Measurements from ENCODE around the gene PRADC1. TPM values are rescaled to one million over a fixed set of nuclear protein-coding genes. Genes with fewer than 3 reads are reported as not detected.

The PRADC1 gene
- 11.4 and 34.2 TPM in 2 replicates for total RNA-seq (2011; cell fraction: chromatin; rRNA removed; ENCODE audit: low replicate concordance)
- total RNA-seq (2011; cell fraction: nucleolus; rRNA removed): 47.5 and 50.4 TPM in 2 replicates
- total RNA-seq (2011; cell fraction: nucleoplasm; rRNA removed): 38.3 and 45.1 TPM in 2 replicates
- total RNA-seq (2014; rRNA removed) (43.1 and 47.4 TPM in 2 replicates), total RNA-seq (2014; rRNA removed; fragmentation: Illumina TruSeq; extraction: Trizol) (26.1 and 32.9 TPM in 2 replicates), total RNA-seq (2015; rRNA removed; fragmentation: Illumina TruSeq; extraction: Trizol) (33.8 and 33.9 TPM in 2 replicates), total RNA-seq (2021) (36.3 and 41.2 TPM in 2 replicates), polyA plus RNA-seq (2011; rRNA removed) (23.3 and 34.2 TPM in 2 replicates), polyA plus RNA-seq (2014; fragmentation: Illumina TruSeq; extraction: Trizol) (36.1 and 38.5 TPM in 2 replicates), polyA plus RNA-seq (2014; fragmentation: Nextera tagmentation; extraction: Ambion mirVana) (10 to 100 TPM in 1 of 2 experiments, 1 to 10 TPM in 1; 7.3 to 10.7 TPM), polyA plus RNA-seq (2014; rRNA removed) (40.9 and 43.1 TPM in 2 replicates), polyA minus RNA-seq (2011; rRNA and poly(A)+ RNA removed) (9.2 and 20.3 TPM in 2 replicates), Bru-seq, nascent RNA (percentile 65 among the genes with signal in this experiment), BruChase-seq, experiment 1, labeled RNA remaining after a 2-hour chase (percentile 52 among the genes with signal in this experiment), BruChase-seq, experiment 2, labeled RNA remaining after a 6-hour chase (percentile 54 among the genes with signal in this experiment)
- polyA plus RNA-seq (2011; cell fraction: cytosol; rRNA removed): 27.5 and 84.8 TPM in 2 replicates
- polyA plus RNA-seq (2011; cell fraction: nucleus; rRNA removed): 13.6 and 23.0 TPM in 2 replicates
- 34.4 and 39.4 TPM in 2 replicates for polyA plus RNA-seq (2012)
- 9.3 and 18.8 TPM in 2 replicates for polyA minus RNA-seq (2011; cell fraction: cytosol; rRNA and poly(A)+ RNA removed)
- polyA minus RNA-seq (2011; cell fraction: nucleus; rRNA and poly(A)+ RNA removed): 6.7 and 7.3 TPM in 2 replicates
- long read RNA-seq, experiment 1, transcript PRADC1-201 (5 exons, 1,083 nt): major isoform, 67 of 124 reads
- long read RNA-seq, experiment 1, partial matches to known transcripts: 52 of 124 reads
- long read RNA-seq, experiment 1, other reads (novel, unspliced or antisense): 5 of 124 reads
- long read RNA-seq, experiment 2, transcript PRADC1-201 (5 exons, 1,083 nt): major isoform, 49 of 60 reads
- long read RNA-seq, experiment 2, partial matches to known transcripts: 6 of 60 reads
- long read RNA-seq, experiment 2, other reads (novel, unspliced or antisense): 5 of 60 reads
- long read RNA-seq, experiment 3, transcript PRADC1-201 (5 exons, 1,083 nt): major isoform, 36 of 42 reads
- long read RNA-seq, experiment 3, partial matches to known transcripts: 5 of 42 reads
- long read RNA-seq, experiment 3, other reads (novel, unspliced or antisense): 1 of 42 reads

- H3K36me3 ChIP-seq (ENCODE audit: control insufficient read depth, insufficient read depth, low read length): peaks cover 45% of the 10 kb centered on the region
- under 1% methylated on average over 43 of the region's 67 CpGs for WGBS (ENCODE audit: insufficient coverage, low coverage, missing lambda C conversion rate)
- H3K79me2 ChIP-seq (ENCODE audit: control insufficient read depth, insufficient read depth, low read length): peaks cover 58% of the 10 kb centered on the region
- peak within 1 kb of the TSS; percentile 95 for H2AFZ ChIP-seq (ENCODE audit: low read depth, low read length)
- peak within 1 kb of the TSS; percentile 98 for H3K4me2 ChIP-seq (ENCODE audit: insufficient read depth, low read length)
- H3K9me3 ChIP-seq (replicated peaks; ENCODE audit: control insufficient read depth, insufficient read depth, low read depth, low read length): no peaks in the 10 kb centered on the region
- ChIA-PET POLR2A (interaction anchor here (0.5 to 6.3 kb wide), 18 partner anchors 10 to 661 kb away, joined by 3 to 43 read pairs (median 5); no protein-coding TSS in a partner anchor), CTCF (ENCODE audit: low intra/inter-chr PET ratio) (no interaction called here)
- peak within 1 kb of the TSS; percentile 95 for H3K4me3 ChIP-seq
- H3K4me1 ChIP-seq (replicated peaks in 1 of 2; ENCODE audit: control insufficient read depth in 2 of 2, insufficient read depth in 2 of 2, low read length in 2 of 2): peaks cover 16 to 19% of the 10 kb centered on the region in 2 experiments; a peak in 3 of 5 replicates
- in situ Hi-C loops (cut with MboI): no loop called here
- ATAC-seq: peak; percentile 94
- peak within 1 kb of the TSS; percentile 94 to 95 for H3K9ac ChIP-seq (ENCODE audit: insufficient read depth in 1 of 2, low read depth in 2 of 2, low read length in 2 of 2)
- H3K27me3 ChIP-seq (ENCODE audit: control insufficient read depth in 2 of 2, insufficient read depth in 2 of 2, low read length in 2 of 2): no peaks in the 10 kb centered on the region
- H3K9me1 ChIP-seq (ENCODE audit: control insufficient read depth, insufficient read depth, low read length): peaks cover 11% of the 10 kb centered on the region
- peak within 1 kb of the TSS; percentile 87 for H3K27ac ChIP-seq (ENCODE audit: extremely low read depth, low read depth, low read length)
- H4K20me1 ChIP-seq (replicated peaks; ENCODE audit: control insufficient read depth, insufficient read depth, low read length): peaks cover 30% of the 10 kb centered on the region
- DNase-seq (ENCODE audit: extremely low read depth in 1 of 4, low spot score in 3 of 4): peak; percentile 97 to 99 (median 98)
- intact Hi-C loops (cut with micrococcal nuclease): loop anchor here (1.0 kb wide), 1 partner anchor 19 kb away; the partner anchor contains the start of gene SMYD5
- BruUV-seq (replicated peaks): TSS peak; percentile 40
- FAIRE-seq: peak; percentile 98
- TF ChIP-seq ARID3A (IDR thresholded peaks at IDR 0.05; ENCODE audit: borderline replicate concordance, low read depth, low read length): no peak
- no peak for TF ChIP-seq FOXJ2 (tag; IDR thresholded peaks at IDR 0.05)
- TF ChIP-seq MEIS2 (IDR thresholded peaks at IDR 0.05; ENCODE audit: partially characterized antibody): peak; percentile 79
- peak; percentile 28 for TF ChIP-seq PRDM10 (IDR thresholded peaks at IDR 0.05; ENCODE audit: partially characterized antibody)
- no peak for TF ChIP-seq ZC3H11A (IDR thresholded peaks at IDR 0.05; ENCODE audit: low read depth, low read length)
- TF ChIP-seq GTF2A2 (tag; IDR thresholded peaks at IDR 0.05): no peak
- TF ChIP-seq TRIM24 (IDR thresholded peaks at IDR 0.05): no peak
- no peak for TF ChIP-seq PREB (CRISPR knock-in tag; IDR thresholded peaks at IDR 0.05)
These were observed at the start of gene PRADC1 for GRCh38 chr2:73233154-73233931. Gene PRADC1, minus strand, starts transcription at chr2:73233239. Its CDS starts 79 bp downstream, at chr2:73233160.

Data from K562 (cell line).